HG02571 (cell line): ENCODE measurements around the gene ADGRE3.
"Not testable (repeated sequence)": the region's sequence is repeated elsewhere in the genome, so short reads cannot be mapped to it uniquely, and the experiment has no call there.

Experiments
- ATAC-seq: cut with Tn5 transposase; IDR thresholded peaks from one replicate; pipeline ENCODE4 v1.9.1; 2021; ENCODE audit warnings: mild to moderate bottlenecking, moderate library complexity; ENCODE audit not compliant: unreplicated experiment

The ADGRE3 gene

DNA sequence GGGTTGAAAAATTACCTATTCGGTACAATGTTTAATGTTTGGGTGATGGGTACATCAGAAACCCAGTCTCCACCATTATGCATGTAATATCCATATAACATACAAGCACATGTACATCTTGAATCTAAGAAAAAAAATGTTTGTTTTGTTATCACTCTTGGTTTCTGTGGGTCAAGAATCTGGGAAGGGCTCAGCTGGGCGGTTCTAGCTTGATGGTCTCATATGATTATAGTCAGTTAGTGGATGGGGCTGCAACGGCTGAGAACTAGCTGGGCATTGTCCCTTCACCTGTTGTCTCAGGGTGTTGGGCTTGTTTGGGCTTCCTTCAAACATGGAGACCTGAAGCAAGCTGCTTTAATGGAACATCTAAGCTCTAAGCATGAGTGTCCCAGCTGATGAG is 4.7 kb downstream of the ADGRE3 start:
- ATAC-seq: no peak

DNA sequence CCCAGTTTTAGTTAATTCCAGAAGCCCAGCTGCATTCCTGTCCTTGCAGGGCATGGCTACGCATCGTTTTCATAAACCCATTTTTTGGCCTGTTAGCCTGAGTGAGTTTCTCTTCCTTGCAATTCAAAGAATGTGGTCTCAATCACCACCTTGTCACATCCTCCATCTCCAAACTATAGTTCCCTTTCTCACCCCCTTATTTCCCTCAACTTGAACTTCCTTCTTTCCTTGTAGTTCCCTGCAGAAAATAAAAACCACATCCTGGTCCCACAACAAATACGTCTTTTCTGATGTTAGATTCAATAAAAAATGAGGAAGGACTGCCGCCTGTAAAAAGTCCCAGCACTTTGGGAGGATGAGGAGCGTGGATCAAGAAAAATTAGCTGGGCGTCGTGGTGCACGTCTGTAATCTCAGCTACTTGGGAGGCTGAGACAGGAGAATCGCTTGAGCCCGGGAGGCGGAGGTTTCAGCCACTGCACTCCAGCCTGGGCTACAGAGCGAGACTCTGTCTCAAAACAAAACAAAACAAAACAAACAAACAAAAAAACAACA is 13.2 kb downstream of the ADGRE3 start:
- ATAC-seq: no peak

DNA sequence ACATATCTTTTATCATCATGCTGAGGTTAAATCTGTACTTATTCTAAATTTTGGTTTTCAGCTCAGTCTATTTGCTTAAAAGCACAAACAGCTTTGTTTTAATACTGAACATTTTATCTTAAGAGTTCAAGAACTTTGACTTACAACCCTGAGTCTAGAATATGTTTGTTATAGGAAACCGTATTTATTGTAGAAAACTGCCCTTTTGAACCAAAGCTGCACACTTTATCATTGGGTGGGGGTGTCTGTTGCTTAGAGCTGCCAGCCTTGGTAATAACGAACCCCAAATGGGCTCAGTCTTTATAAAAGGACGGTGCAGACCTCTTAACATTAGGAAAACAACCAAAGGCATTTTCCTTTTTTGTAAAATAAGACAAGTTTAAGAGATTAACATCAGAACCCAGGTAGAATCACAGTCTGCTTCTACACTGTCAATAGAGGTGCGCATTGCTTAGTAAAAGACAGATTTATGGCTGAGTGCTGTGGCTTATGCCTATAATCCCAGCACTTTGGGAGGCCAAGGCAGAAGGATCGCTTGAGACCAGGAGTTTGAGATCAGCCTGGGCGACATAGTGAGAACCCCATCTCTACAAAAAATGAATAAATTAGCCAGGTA is 14.7 kb downstream of the ADGRE3 start:
- ATAC-seq: no peak

GRCh38 chr19:14655726-14656125 is 18.9 kb downstream of the ADGRE3 start:
- ATAC-seq: no peak

DNA sequence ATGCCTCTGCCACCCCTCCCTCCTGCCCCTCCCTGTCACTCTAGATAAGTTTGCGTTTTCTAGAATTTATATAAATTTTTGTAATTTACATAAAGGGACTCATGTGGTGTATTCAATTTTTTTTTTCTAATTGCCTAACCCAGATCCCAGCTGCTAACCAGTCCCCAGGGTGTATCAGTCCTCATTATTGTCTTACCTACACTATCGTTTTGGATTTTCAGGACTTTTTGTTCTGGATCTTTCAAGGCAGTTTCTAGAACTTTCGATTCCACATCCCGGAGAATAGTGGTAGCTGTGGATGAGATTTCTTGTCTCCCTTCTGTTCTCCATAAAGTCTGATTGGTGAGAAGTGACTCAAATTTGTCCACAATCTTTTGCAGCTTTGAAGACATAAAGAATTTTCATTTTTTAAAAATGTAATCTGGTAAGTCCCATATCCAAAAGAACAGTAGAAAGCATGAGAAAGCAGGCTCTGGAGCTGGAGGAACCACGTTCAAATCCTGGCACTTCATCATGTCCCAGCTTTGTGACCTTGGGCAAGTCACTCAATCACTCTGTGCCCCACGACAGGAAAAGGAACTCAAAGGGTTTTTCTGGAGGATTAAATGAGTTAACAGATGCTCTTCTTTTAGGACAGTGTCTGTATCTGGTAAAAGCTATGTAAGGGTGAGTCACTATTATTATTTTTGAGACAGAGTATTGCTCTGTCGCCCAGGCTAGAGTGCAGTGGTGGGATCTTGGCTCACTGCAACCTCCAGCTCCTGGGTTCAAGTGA is 19.7 kb downstream of the ADGRE3 start:
- no peak for ATAC-seq

DNA sequence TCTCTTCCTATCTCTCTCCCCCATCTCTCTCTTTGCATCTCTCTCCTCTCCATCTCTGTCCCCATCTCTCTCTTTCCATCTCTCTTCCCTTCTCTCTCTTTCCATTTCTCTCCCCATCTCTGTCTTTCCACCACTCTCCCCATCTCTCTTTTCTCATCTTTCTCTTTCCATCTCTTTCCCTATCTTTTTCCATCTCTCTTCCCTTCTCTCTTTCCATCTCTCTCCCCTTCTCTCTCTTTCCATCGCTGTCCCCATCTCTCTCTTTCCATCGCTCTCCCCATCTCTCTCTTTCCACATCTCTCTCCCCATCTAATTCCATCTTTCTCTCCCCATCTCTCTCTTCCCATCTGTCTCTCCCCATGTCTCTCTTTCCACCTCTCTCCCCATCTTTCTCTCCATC is 24.5 kb downstream of the ADGRE3 start:
- ATAC-seq: no peak

DNA sequence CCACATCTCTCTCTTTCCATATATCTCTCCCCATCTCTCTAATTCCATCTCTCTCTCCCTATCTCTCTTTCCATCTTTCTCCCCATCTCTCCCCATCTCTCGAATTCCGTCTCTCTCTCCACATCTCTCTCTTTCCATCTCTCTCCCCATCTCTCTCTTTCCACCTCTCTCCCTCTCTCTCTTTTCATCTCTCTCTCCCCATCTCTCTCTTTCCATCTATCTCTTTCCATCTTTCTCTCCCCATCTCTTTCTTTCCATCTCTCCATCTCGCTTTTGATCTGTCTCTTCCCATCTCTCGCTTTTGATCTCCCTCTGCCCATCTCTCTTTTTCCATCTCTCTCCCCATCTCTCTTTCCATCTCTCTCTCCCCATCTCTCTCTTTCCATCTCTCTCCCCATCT is 25.6 kb downstream of the ADGRE3 start:
- no peak for ATAC-seq

DNA sequence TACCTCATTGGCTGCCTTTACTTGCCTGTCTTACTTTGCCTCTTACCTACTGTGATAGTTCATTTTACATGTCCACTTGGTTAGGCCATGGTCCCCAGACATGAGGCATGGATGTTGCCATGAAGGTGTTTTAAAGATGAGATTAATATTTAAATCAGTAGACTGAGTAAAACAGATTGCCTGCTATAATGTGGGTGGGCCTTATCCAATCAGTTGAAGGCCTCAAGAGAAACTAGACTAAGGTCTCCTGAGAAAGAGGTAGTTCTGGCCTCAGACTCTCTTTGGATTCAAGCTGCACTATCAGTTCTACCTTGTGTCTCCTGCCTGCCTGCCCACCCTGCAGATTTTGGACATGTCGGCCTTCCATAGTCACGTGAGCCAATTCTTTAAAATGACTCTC is 26.1 kb downstream of the ADGRE3 start:
- no peak for ATAC-seq

DNA sequence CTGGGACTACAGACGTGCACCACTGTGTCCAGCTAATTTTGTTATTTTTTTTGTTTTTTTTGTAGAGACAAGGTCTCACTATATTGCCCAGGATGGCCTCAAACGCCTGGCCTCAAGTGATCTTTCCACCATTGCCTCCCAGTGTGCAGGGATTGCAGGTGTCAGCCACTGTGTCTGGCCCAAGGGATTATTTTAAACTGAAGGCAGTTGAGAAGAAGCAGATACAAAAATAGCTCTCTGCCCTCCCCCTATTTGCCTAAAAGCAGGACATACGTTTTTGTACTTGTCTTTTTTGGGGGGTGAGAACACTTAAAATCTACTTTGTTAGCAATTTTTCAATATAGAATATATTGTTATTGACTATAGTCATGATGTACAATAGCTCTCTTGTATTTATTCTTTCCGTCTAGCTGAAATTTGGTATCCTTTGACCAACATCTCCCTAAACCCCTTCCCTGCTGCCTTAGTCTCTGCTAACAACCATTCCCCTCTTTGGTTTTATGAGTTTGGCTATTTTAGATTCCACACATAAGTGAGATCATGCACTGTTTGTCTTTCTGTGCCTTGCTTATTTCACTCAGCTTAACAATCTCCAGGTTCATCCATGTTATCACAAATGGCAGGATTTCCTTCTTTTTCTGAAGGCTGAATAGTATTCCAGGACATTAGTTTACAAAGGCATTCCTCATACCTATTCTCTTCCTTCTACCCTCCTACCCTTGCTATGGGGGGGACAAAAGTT is 34.9 kb downstream of the ADGRE3 start:
- no peak for ATAC-seq

- ATAC-seq: no peak
Observed at GRCh38 chr19:14632286-14632685, 42.4 kb downstream of the ADGRE3 start.

- no peak for ATAC-seq
Observed at GRCh38 chr19:14629557-14629956, 45.1 kb downstream of the ADGRE3 start.

DNA sequence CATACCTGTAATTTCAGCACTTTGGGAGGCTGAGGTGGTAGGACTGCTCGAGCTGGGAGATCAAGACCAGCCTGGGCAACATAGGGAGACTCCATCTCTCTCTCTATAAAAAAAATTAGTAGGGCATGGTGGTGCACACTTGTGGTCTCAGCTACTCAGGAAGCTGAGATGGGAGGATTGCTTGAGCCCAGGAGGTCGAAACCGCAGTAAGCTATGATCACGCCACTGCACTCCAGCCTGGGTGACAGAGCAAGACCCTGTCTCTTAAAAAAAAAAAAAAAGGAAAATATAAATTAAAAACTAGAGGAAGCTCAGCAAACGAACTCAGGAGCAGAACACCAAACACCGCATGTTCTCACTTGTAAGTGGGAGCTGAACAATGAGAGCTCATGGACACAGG is 50.2 kb downstream of the ADGRE3 start:
- not testable (repeated sequence) for ATAC-seq

GRCh38 chr19:14619404-14619803 is 55.2 kb downstream of the ADGRE3 start:
- no peak for ATAC-seq

GRCh38 chr19:14616407-14616806 is 58.2 kb downstream of the ADGRE3 start:
- no peak for ATAC-seq

DNA sequence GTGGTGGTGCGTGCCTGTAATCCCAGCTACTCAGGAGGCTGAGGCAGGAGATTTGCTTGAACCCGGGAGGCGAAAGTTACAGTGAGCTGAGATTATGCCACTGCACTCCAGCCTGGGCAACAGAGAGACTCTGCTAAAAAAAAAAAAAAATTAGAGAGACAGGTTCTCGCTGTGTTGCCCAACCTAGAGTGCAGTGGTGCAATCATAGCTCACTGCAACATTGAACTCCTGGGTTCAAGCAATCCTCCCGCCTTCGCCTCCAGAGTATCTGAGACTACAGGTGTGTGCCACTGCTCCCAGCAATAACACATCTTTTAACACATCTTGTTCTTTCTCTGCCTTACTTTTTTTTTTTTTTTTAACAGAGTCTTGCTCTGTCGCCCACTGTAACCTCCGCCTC is 59.0 kb downstream of the ADGRE3 start:
- ATAC-seq: no peak

- no peak for ATAC-seq
Observed at GRCh38 chr19:14614099-14614412, 60.6 kb downstream of the ADGRE3 start.

DNA sequence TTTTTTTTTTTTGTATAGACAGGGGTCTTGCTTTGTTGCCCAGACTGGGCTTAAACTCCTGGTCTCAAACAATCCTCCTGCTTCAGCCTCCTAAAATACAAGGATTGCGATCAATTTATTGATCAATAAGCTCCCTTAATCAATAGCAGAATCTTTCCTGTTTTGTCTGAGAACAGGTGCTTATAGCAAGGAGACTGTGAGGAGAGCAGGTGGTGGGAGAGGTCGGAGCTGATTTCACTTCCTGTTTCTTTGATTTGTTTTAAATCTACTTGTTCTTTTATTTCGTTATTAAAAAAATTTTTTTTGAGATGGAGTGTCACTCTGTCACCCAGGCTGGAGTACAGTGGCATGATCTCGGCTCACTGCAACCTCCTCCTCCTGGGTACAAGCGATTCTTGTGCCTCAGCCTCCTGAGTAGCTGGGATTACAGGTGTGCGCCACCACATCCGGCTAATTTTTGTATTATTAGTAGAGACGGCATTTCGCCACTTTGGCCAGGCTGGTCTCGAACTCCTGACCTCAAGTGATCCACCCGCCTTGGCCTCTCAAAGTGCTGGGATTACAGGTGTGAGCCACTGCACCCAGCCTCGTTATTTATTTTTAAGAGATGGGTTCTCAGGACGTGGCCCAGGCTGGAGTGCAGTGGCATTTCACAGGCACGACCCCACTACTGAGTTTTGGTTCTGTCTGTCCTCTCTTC is 61.1 kb downstream of the ADGRE3 start:
- not testable (repeated sequence) for ATAC-seq

GRCh38 chr19:14612657-14613056 is 62.0 kb downstream of the ADGRE3 start:
- no peak for ATAC-seq

DNA sequence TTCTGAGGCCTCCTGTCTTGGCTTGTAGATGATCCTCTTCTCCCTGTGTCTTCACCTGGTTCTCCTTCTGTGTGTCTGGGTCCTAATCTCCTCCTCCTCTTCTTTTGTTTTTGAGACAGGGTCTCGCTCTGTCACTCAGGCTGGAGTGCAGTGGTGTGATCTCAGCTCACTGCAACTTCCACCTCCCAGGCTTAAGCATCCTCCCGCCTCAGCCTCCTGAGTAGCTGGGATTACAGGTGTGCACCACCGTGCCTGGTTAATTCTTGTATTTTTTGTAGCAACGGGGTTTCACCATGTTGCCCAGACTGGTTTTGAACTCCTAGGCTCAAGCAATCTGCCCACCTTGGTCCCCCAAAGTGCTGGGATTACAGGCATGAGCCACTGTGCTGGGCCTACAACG is 62.4 kb downstream of the ADGRE3 start:
- not testable (repeated sequence) for ATAC-seq

GRCh38 chr19:14611051-14611450 is 63.6 kb downstream of the ADGRE3 start:
- ATAC-seq: no peak

DNA sequence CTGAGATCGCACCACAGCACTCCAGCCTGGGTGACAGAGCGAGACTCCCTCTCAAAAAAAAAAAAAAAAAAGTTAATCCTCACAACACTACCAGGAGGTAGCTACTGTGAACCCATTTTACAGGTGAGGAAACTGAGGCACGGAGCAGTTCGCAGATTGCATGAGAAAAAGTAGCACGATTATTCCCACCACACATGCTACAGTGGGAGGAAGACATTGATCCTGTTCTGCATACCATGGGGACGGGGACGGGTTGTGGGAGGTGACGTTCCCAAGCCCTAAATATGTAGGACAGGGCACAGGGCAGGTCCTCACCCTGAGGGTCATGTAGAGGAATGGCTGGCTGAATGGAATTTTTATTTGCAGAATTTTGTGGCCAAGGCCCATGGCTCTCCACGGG is 68.0 kb downstream of the ADGRE3 start:
- ATAC-seq: no peak
